Fibroblast of lung (primary cell): Measurements from ENCODE around the gene CCDC82. TPM values are rescaled to one million over a fixed set of nuclear protein-coding genes. Genes with fewer than 3 reads are reported as not detected.
A peak's percentile ranks its signal among the peaks of the same experiment; 100 is the strongest.

Experiments
- DNase-seq, 2 donors: peaks; one replicate each; pipeline versions ENCODE4 v3.0.0 to v3.0.0-alpha.2; 2010; ENCODE audit warnings: low read depth in 2 of 2
- H2AFZ ChIP-seq: 2 replicates; pipeline ENCODE4 v1.5.1; 2012; ENCODE audit warnings: low read length, control low read depth, inconsistent platforms
- H3K27ac ChIP-seq: 2 replicates; pipeline ENCODE4 v1.5.1; 2011; ENCODE audit warnings: low read length, control low read depth; ENCODE audit not compliant: insufficient read depth
- H3K27me3 ChIP-seq: 2 replicates; pipeline ENCODE4 v1.5.1; 2011; ENCODE audit warnings: mild to moderate bottlenecking, low read length; ENCODE audit not compliant: control insufficient read depth, insufficient read depth
- H3K36me3 ChIP-seq: 2 replicates; pipeline ENCODE4 v1.5.1; 2011; ENCODE audit warnings: low read length; ENCODE audit not compliant: control insufficient read depth, insufficient read depth
- H3K4me1 ChIP-seq: 2 replicates; pipeline ENCODE4 v1.5.1; 2011; ENCODE audit warnings: low read length; ENCODE audit not compliant: control insufficient read depth, insufficient read depth; ENCODE audit errors: extremely low read depth
- H3K4me2 ChIP-seq: 2 replicates; pipeline ENCODE4 v1.5.1; 2011; ENCODE audit warnings: low read length, control low read depth; ENCODE audit not compliant: insufficient read depth; ENCODE audit errors: extremely low read depth
- H3K4me3 ChIP-seq, 4 experiments: fragments of 200-600 bp in 1 of 4; sonication (generic) in 1 of 4; replicated peaks in 1 of 4; 2 replicates each; pipeline ENCODE4 v1.5.1; 2011 to 2016; ENCODE audit warnings: low read length in 4 of 4, low read depth in 3 of 4, mild to moderate bottlenecking in 3 of 4, control low read depth in 2 of 4, inconsistent platforms in 1 of 4, mixed read lengths in 1 of 4; ENCODE audit not compliant: insufficient read depth in 1 of 4; ENCODE audit errors: control extremely low read depth in 1 of 4
- H3K79me2 ChIP-seq: 2 replicates; pipeline ENCODE4 v1.5.1; 2012; ENCODE audit warnings: mild to moderate bottlenecking, low read length, inconsistent platforms; ENCODE audit not compliant: control insufficient read depth, insufficient read depth
- H3K9ac ChIP-seq: 2 replicates; pipeline ENCODE4 v1.5.1; 2011; ENCODE audit warnings: mild to moderate bottlenecking, low read length, control low read depth; ENCODE audit not compliant: insufficient read depth
- H3K9me3 ChIP-seq: 2 replicates; pipeline ENCODE4 v1.5.1; 2012; ENCODE audit warnings: low read depth, low read length; ENCODE audit not compliant: control insufficient read depth, insufficient read depth
- H4K20me1 ChIP-seq: 2 replicates; pipeline ENCODE4 v1.5.1; 2011; ENCODE audit warnings: low read length; ENCODE audit not compliant: control insufficient read depth, insufficient read depth; ENCODE audit errors: extremely low read depth
- EZH2 ChIP-seq: IDR thresholded peaks from 2 replicates; pipeline ENCODE4 v1.5.1; 2012; ENCODE audit warnings: low read length, control low read depth, mild to moderate bottlenecking; ENCODE audit errors: missing control alignments
- polyA plus RNA-seq, 2 donors: library from polyadenylated mRNA; depleted of rRNA in 1 of 2; stranded (reverse) in 1 of 2; unstranded in 1 of 2; fragments of >200 nt; gene quantifications; 2 replicates each; pipeline ENCODE4 v1.2.1, GENCODE V29; 2011 to 2012; ENCODE audit warnings: missing spikeins in 1 of 2
- total RNA-seq: library from RNA; depleted of rRNA; stranded (reverse); fragments of >200 nt; gene quantifications from 2 replicates; pipeline ENCODE4 v1.2.1, GENCODE V29; 2014
- TF ChIP-seq, protein P1 (sequence below), 2 donors: IDR thresholded peaks in 1 of 2; conservative IDR thresholded peaks in 1 of 2; 1 replicate in 1 of 2; 2 replicates in 1 of 2; pipeline ENCODE4 v1.5.1; 2011 to 2012; ENCODE audit warnings: low read length in 2 of 2, control low read depth in 1 of 2, inconsistent platforms in 1 of 2, low read depth in 1 of 2, mild to moderate bottlenecking in 1 of 2

The CCDC82 gene
- total and polyA plus RNA-seq, 2 donors (not counting 1 experiment from before 2014, with no cell fraction given): 14.2 to 19.5 TPM

DNA sequence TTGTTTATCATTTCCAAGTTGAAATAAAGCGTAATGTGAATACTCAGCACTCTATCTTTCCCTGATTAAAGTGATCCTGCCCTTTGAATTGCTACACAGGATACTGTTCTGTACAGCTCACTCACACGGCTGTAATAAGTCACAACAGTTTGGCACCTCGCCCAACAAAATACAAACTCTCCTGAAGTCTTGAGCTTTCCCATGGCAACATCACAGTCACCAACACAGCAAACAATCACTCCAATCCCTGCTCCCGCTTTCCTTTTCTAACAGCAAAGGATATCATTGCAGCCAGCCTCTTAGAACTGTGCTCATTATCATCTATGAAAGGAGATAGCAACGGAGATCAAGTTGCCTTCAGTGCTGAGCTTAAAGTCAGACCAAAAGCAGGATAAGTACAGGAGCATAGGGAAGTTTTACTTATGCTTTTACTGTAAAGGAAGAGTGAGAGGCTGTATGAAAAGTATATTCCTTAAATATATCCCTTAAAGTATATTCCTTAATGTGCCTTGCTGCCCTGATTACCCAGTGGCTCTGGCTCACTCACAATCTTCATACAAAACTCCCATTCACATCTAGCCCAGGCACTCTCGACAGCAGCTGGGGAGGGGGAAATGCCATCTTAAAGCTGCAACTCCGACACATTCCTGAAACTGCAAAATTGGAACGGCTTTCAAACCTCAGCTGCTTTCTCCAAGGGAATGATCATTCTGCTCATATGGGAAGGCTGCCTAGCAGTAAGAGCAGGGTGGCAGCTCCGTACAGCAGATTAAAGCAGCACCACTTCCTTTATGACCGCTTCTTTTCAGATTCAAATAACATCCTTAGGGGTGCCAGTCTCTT is 82.6 kb downstream of the CCDC82 start:
- Histone ChIP-seq H3K36me3 (no peaks in the 10 kb centered on the region), H3K4me2 (peak overlapping the region; percentile 94), H3K27ac (peak overlapping the region; percentile 98), H4K20me1 (no peaks in the 10 kb centered on the region), H3K4me3 (peak overlapping the region; percentile 17 to 48 (median 32)), H3K27me3 (no peaks in the 10 kb centered on the region), H2AFZ (no peak overlapping the region), H3K4me1 (peaks cover 44% of the 10 kb centered on the region), H3K9ac (peak overlapping the region; percentile 69), H3K9me3 (no peaks in the 10 kb centered on the region), H3K79me2 (peaks cover 52% of the 10 kb centered on the region)
- DNase-seq: peak; percentile 99
- no peak for TF ChIP-seq EZH2
- TF ChIP-seq, protein P1, sequence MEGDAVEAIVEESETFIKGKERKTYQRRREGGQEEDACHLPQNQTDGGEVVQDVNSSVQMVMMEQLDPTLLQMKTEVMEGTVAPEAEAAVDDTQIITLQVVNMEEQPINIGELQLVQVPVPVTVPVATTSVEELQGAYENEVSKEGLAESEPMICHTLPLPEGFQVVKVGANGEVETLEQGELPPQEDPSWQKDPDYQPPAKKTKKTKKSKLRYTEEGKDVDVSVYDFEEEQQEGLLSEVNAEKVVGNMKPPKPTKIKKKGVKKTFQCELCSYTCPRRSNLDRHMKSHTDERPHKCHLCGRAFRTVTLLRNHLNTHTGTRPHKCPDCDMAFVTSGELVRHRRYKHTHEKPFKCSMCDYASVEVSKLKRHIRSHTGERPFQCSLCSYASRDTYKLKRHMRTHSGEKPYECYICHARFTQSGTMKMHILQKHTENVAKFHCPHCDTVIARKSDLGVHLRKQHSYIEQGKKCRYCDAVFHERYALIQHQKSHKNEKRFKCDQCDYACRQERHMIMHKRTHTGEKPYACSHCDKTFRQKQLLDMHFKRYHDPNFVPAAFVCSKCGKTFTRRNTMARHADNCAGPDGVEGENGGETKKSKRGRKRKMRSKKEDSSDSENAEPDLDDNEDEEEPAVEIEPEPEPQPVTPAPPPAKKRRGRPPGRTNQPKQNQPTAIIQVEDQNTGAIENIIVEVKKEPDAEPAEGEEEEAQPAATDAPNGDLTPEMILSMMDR (conservative IDR thresholded peaks at IDR 0.05 in 1 of 2, IDR thresholded peaks at IDR 0.05 in 1 of 2; ENCODE audit: low read depth in 1 of 2, low read length in 2 of 2): no peak

DNA sequence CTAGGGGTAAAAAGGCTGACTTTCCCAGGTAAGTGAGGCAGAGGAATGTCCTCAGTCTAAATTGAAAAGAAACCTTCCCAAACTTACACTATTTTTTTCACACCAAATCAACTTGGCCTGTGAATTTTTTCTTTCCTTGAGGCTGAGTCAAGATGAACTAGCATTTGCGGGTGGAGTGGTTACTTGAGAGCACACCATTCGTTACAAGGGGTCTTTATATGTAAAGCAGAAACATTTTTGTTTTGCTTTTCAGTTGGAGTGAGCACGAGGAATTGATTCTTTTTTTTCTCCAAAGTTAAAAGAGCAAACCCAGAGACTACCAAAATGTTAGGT is 83.1 kb downstream of the CCDC82 start:
- H3K27me3 ChIP-seq: no peaks in the 10 kb centered on the region
- H2AFZ ChIP-seq: no peak overlapping the region
- no peaks in the 10 kb centered on the region for H4K20me1 ChIP-seq
- H3K36me3 ChIP-seq: no peaks in the 10 kb centered on the region
- H3K79me2 ChIP-seq: peaks cover 57% of the 10 kb centered on the region
- H3K4me3 ChIP-seq: peak overlapping the region; percentile 4 to 48 (median 32)
- DNase-seq: no peak
- TF ChIP-seq, protein P1 (conservative IDR thresholded peaks at IDR 0.05 in 1 of 2, IDR thresholded peaks at IDR 0.05 in 1 of 2; ENCODE audit: low read depth in 1 of 2, low read length in 2 of 2): no peak
- no peak for TF ChIP-seq EZH2
- H3K9me3 ChIP-seq: no peaks in the 10 kb centered on the region
- peaks cover 44% of the 10 kb centered on the region for H3K4me1 ChIP-seq
- peak overlapping the region; percentile 68 for H3K4me2 ChIP-seq
- peak overlapping the region; percentile 98 for H3K27ac ChIP-seq
- H3K9ac ChIP-seq: peak overlapping the region; percentile 51

DNA sequence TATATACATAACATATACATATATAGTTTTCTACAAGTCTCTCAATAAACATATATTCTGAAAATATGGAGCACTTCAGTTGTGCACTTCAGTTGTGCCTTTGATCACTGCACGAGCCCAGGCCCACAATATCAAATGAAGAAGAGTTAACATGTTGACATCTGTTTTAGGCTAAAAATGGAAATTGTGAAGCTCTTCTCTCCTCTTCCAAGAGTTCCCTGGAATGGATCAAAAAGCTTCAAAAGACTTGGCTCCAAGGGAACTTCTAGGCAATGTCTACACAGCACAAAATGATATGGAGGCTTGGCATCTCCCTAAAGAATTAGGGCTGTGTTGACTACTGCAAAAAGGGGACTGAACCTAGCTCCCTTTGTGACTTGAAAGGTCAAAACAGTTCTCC is 83.6 kb downstream of the CCDC82 start:
- no peak for TF ChIP-seq EZH2
- TF ChIP-seq, protein P1 (conservative IDR thresholded peaks at IDR 0.05 in 1 of 2, IDR thresholded peaks at IDR 0.05 in 1 of 2; ENCODE audit: low read depth in 1 of 2, low read length in 2 of 2): no peak
- peak overlapping the region; percentile 4 to 48 (median 32) for H3K4me3 ChIP-seq

More for the DNA sequence above, 83.6 kb downstream of the CCDC82 start:
- Histone ChIP-seq H3K36me3 (no peaks in the 10 kb centered on the region), H3K27me3 (no peaks in the 10 kb centered on the region), H4K20me1 (no peaks in the 10 kb centered on the region), H3K4me2 (peak overlapping the region; percentile 68), H3K79me2 (peaks cover 61% of the 10 kb centered on the region), H3K4me1 (peaks cover 44% of the 10 kb centered on the region), H3K27ac (peak overlapping the region; percentile 98), H3K9me3 (no peaks in the 10 kb centered on the region), H2AFZ (no peak overlapping the region), H3K9ac (peak overlapping the region; percentile 51)
- DNase-seq: no peak
